HG03175 (cell line): ENCODE results near the gene CLPX.
"Not testable (repeated sequence)": the region's sequence is repeated elsewhere in the genome, so short reads cannot be mapped to it uniquely, and the experiment has no call there.

ENCODE experiments used
- ATAC-seq: cut with Tn5 transposase; IDR thresholded peaks from one replicate; pipeline ENCODE4 v1.9.1; 2021; ENCODE audit warnings: mild to moderate bottlenecking, moderate library complexity; ENCODE audit not compliant: unreplicated experiment

Gene CLPX

GRCh38 chr15:65175511-65175910, 9.6 kb downstream of the CLPX start:
- ATAC-seq: no peak

GRCh38 chr15:65174509-65174908, 10.6 kb downstream of the CLPX start:
- ATAC-seq: no peak

- no peak for ATAC-seq
These were observed 12.6 kb downstream of the CLPX start for GRCh38 chr15:65172531-65172930.

DNA sequence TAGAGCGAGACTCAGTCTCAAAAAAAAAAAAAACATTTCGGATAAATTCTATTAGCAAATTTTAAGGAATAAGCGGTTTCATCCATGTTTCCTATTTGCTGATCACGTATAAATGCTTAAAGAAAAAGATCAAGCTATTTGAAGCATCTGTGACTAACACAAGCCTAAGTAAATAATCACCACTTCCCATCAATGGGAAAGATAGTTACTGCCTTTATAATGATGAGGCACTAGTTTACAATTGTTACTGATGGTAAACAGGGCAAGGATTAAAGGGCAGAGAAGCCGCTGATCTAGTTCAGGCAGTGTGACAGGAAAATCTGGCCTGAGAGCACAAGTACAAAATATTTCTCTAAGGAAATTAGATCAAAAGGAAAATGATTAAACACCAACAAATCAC, 13.7 kb downstream of the CLPX start:
- no peak for ATAC-seq

DNA sequence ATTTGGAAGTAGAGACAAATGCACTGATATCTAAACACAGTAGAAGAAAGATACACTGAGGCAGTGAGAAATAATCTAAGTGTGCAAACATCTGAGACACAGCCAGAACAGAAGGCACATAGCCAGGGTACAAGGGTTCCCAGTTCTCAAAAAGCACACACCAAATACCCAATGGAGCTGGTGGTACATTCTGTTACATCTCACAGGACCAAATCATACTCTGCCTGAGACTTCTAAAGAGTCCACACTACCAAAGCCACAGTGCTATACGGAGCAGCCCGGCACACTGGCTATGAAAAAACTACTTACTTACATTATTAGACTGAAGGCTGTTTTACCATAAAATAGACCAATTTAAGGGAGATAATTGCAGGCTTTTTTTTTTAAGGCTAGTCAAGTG, 19.3 kb downstream of the CLPX start:
- no peak for ATAC-seq

GRCh38 chr15:65164139-65164538, 21.0 kb downstream of the CLPX start:
- no peak for ATAC-seq

DNA sequence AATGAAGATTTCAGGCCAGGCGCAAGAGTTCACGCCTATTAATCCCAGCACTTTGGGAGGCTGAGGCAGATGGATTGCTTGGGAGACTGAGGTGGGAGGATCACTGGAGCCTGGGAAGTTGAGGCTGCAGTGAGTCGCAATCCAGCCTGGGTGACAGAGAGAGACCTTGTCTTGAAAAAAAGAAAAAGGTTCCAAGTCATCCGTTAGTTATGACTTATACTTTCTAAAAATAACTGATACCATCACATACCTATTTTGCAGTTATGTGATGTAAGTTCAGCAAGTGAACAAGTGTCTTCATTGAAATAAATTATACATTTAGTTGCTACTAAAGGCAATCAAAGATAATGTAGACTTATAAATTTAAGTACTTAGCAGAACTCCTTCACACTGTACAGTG, 22.1 kb downstream of the CLPX start:
- no peak for ATAC-seq

DNA sequence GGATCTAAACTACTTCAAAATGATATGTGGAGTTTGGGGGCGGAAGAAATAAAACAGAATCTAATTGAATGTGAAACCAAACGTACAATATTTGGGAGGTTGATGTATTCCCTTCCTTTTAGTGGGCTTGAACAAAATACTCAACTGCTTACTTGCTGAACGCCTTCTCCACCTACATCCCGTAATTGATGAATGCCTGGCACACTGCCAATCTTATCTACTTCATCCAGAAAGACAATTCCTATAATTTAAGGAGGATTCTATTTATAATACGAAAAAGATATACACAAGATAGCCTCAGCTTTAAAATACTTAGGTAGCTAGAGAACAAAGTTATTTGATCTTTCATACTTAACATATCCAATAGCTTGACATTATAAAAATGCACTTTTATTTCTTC, 28.4 kb downstream of the CLPX start:
- ATAC-seq: no peak

- no peak for ATAC-seq
These were observed 30.4 kb downstream of the CLPX start for GRCh38 chr15:65154720-65155119.

- no peak for ATAC-seq
These were observed 37.2 kb downstream of the CLPX start for GRCh38 chr15:65147902-65148301.

GRCh38 chr15:65146438-65146837, 38.7 kb downstream of the CLPX start:
- ATAC-seq: no peak

GRCh38 chr15:65138631-65139030, 46.5 kb downstream of the CLPX start:
- not testable (repeated sequence) for ATAC-seq

DNA sequence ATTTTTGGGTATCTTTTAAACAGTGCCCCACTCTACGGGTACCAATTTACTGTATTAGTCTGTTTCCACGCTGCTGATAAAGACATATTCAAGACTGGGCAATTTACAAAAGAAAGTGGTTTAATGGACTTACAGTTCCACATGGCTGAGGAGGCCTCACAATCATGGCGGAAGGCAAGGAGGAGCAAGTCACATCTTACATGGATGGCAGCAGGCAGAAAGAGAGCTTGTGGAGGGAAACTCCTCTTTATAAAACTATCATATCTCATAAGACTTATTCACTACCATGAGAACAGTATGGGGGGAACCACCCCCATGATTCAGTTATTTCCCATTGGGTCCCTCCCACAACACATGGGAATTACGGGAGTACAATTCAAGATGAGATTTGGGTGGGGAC, 47.2 kb downstream of the CLPX start:
- not testable (repeated sequence) for ATAC-seq

- not testable (repeated sequence) for ATAC-seq
These were observed 48.1 kb downstream of the CLPX start for GRCh38 chr15:65137089-65137488.

- ATAC-seq: no peak
These were observed 50.6 kb downstream of the CLPX start for GRCh38 chr15:65134538-65134937.

GRCh38 chr15:65133548-65134200, 51.5 kb downstream of the CLPX start, which contains the start of gene PDCD7:
TSS of gene PDCD7 (minus strand) at chr15:65133808. CDS start at chr15:65133781, 27 bp downstream.
- peak; percentile 88 for ATAC-seq

DNA sequence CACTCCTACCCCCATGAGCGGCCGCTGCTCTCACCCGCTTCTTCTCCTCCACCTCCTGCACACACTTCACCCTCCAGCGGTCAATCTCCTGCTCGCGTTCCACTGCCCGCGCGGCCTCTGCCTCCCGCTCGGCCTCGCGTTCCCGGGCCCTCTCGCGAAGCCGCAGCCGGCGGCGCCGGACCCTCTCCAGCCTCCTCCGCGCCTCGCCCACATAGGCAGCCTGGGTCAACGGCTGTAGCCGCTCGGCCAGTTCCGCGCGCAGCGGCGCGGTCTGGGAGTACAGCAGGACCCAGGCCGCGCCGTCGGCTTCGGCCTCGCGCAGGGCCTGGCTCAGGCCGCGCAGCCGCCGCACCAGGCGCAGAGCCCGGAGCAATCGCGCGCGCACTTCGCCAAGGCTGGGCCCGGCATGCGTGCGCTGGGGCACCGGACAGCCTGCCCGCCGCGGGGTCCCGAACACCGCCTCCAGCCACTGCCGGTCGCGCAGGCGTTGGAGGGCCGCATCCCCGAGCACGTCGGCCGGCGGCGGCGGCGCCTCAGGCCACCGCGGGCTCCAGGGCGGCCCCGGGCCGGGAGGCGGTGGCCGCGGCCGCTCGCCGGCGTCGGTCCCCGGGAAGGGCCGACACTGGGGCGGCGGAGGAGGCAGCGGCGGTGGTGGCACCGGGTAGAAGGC, 52.1 kb downstream of the CLPX start:
- peak; percentile 49 for ATAC-seq

- ATAC-seq: no peak
These were observed 54.2 kb downstream of the CLPX start for GRCh38 chr15:65130941-65131340.

DNA sequence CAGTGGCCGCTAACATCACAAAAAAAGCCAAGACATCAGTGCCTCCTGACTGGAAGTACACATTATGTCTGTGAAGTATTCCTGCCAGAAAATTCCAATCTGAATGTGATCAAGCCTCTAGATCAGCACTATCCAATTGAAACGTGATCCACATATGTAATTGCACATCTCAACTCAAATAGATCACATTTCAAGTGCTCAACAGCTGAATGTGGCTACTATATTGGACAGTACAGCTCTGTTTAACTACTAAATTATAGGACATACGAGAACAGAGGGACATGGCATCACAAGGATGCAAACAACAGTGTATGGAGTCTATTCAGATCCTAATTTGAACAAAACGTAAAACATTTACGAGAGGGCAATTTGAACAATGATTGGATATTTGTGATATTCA, 69.6 kb downstream of the CLPX start:
- ATAC-seq: no peak

- ATAC-seq: no peak
These were observed 70.1 kb downstream of the CLPX start, which contains the start of gene UBAP1L for GRCh38 chr15:65115086-65115485. TSS of gene UBAP1L (minus strand) at chr15:65115200. CDS start at chr15:65106215, 8,985 bp downstream.

GRCh38 chr15:65110676-65111292, 74.4 kb downstream of the CLPX start:
- ATAC-seq: no peak

DNA sequence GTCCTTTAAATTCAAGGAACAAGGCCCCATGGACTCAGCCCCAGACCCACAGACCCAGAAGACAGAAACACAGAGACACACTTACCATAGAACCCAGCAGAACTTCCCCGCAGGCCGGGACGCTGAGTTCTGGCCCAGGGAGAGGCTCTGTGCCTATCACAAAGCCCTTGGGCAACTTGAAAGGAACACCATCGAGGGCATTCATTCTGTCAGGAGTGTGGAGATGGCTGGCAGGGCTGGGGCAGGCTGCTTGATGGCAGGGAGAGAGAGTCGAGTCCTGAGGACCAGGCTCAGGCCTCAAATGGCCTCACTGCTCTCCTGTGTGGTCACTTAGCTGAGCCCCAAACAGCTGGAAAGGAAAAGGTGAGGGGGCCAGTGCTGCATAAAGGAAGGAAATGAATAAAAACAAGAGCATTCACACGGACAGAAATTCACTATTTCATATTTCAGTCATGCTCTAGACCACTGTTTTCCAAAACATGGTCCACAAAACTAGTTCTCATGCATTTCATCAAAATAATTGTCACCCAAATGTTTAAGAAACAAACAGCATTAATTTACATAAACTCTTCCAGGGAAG, 79.0 kb downstream of the CLPX start:
- ATAC-seq: no peak
